Gastroesophageal sphincter (tissue), 4 donors: ENCODE measurements around the gene C10orf71. TPM values are rescaled to one million over a fixed set of nuclear protein-coding genes. Genes with fewer than 3 reads are reported as not detected.

Source experiments
- ATAC-seq: fragments of 150-250 bp; one replicate; pipeline ENCODE4 v1.9.1; 2016; ENCODE audit warnings: mild to moderate bottlenecking, moderate library complexity
- H3K27ac ChIP-seq, 4 donors: fragments of 200-600 bp; sonication (generic) in 3 of 4; 1 replicate in 3 of 4; 2 replicates in 1 of 4; pipeline ENCODE4 v1.5.1; 2016 to 2019
- H3K27me3 ChIP-seq: fragments of 200-600 bp; sonication (generic); one replicate; pipeline ENCODE4 v1.5.1; 2019
- H3K36me3 ChIP-seq, 2 donors: fragments of 200-600 bp; sonication (generic); one replicate each; pipeline ENCODE4 v1.5.1; 2019; ENCODE audit warnings: control low read depth in 1 of 2
- H3K4me1 ChIP-seq, 3 donors: fragments of 200-600 bp; sonication (generic); 1 replicate in 2 of 3; 2 replicates in 1 of 3; pipeline ENCODE4 v1.5.1; 2016 to 2019; ENCODE audit warnings: control low read depth in 2 of 3
- H3K4me3 ChIP-seq, 2 donors: fragments of 200-600 bp; sonication (generic); one replicate each; pipeline ENCODE4 v1.5.1; 2019; ENCODE audit warnings: mild to moderate bottlenecking in 1 of 2, moderate library complexity in 1 of 2
- H3K9me3 ChIP-seq, 3 donors: fragments of 200-600 bp; sonication (generic); one replicate each; pipeline ENCODE4 v1.5.1; 2017 to 2019; ENCODE audit warnings: control low read depth in 2 of 3
- CTCF ChIP-seq, 4 experiments: fragments of 200-600 bp in 2 of 4; fragments of 450-650 bp in 2 of 4; sonication (generic) in 1 of 4; IDR thresholded peaks; one replicate each; pipeline ENCODE4 v1.5.1; 2017 to 2019; ENCODE audit warnings: antibody characterized with exemption in 4 of 4, mild to moderate bottlenecking in 2 of 4, moderate library complexity in 2 of 4
- EP300 ChIP-seq: sonication (generic); formaldehyde crosslinking; IDR thresholded peaks from one replicate; pipeline ENCODE4 v1.6.1; 2017; ENCODE audit warnings: antibody characterized with exemption, mild to moderate bottlenecking
- POLR2A ChIP-seq, 2 donors: fragments of 450-650 bp; IDR thresholded peaks; one replicate each; pipeline ENCODE4 v1.6.1; 2017; ENCODE audit warnings: antibody characterized with exemption in 2 of 2, mild to moderate bottlenecking in 2 of 2, moderate library complexity in 1 of 2
- POLR2AphosphoS5 ChIP-seq: sonication (generic); formaldehyde crosslinking; IDR thresholded peaks from one replicate; pipeline ENCODE4 v1.6.1; 2017; ENCODE audit warnings: antibody characterized with exemption
- WGBS, 2 donors: methylation state at CpG; one replicate each; pipeline ENCODE4 v1.1.5; 2018; ENCODE audit warnings: low coverage in 1 of 2; 5-methylcytosine and 5-hydroxymethylcytosine counted together
- total RNA-seq, 4 donors: library from RNA; depleted of rRNA; stranded (reverse); fragments of >200 nt; gene quantifications; one replicate each; pipeline ENCODE4 v1.1.0, GENCODE V29; 2016

C10orf71 gene
- total RNA-seq, 4 donors from 2014 or later = 0.08 to 0.27 TPM; not detected in 2

DNA sequence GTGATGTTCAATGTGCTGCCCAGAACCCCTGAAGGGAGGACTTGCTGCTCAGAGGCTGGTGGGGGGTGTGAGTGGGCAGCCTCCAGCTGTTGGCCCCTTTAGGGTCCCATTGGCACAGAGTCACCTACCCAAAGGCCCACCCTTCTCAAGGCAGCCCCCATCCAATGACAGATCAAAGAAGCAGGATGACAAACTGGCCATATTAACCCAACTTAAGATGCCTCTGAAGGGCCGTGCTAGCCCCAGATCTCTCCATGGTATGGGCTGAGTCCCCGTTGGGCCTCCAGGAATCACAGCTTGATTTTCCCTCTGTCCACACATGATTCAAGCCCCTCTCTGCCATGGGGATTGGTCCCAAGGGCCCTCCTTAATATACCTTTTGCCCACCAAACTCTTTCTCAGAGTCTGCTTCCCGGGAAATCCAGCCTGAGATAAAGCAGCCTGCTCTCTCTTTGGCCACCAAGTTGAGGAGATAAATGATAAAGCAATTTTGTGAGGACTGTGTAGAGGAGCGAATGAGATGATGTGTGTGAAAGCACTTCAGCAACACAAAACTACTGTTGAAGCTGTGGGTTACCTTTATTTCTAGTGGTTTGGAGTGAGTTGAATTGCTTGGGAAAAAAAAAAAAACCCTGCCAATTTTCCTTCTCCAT is 38.2 kb upstream of the C10orf71 start:
- Histone ChIP-seq H3K27me3 (no peaks in the 10 kb centered on the region), H3K36me3 (no peaks in the 10 kb centered on the region), H3K27ac (no peak overlapping the region), H3K4me1 (no peaks in the 10 kb centered on the region), H3K9me3 (peaks cover 0 to 20% (median 0%) of the 10 kb centered on the region in 3 donors), H3K4me3 (no peak overlapping the region)
- 44 to 79% methylated on average over 2 of the region's 4 CpGs for WGBS, 2 donors
- no peak for TF ChIP-seq POLR2AphosphoS5
- no peak for TF ChIP-seq EP300
- TF ChIP-seq POLR2A (IDR thresholded peaks at IDR 0.05) = no peak
- no peak for TF ChIP-seq CTCF (IDR thresholded peaks at IDR 0.05)
- no peak for ATAC-seq

GRCh38 chr10:49263591-49263990 is 35.4 kb upstream of the C10orf71 start:
- Histone ChIP-seq H3K36me3 (no peaks in the 10 kb centered on the region), H3K4me3 (no peak overlapping the region), H3K27ac (no peak overlapping the region), H3K27me3 (no peaks in the 10 kb centered on the region), H3K9me3 (peaks cover 0 to 34% (median 0%) of the 10 kb centered on the region in 3 donors), H3K4me1 (no peaks in the 10 kb centered on the region)
- TF ChIP-seq POLR2AphosphoS5 (no peak), POLR2A (IDR thresholded peaks at IDR 0.05) (no peak), CTCF (IDR thresholded peaks at IDR 0.05) (no peak), EP300 (no peak)
- ATAC-seq = no peak
- WGBS, 2 donors = 73 to 89% methylated on average over 3 of the region's 3 CpGs

DNA sequence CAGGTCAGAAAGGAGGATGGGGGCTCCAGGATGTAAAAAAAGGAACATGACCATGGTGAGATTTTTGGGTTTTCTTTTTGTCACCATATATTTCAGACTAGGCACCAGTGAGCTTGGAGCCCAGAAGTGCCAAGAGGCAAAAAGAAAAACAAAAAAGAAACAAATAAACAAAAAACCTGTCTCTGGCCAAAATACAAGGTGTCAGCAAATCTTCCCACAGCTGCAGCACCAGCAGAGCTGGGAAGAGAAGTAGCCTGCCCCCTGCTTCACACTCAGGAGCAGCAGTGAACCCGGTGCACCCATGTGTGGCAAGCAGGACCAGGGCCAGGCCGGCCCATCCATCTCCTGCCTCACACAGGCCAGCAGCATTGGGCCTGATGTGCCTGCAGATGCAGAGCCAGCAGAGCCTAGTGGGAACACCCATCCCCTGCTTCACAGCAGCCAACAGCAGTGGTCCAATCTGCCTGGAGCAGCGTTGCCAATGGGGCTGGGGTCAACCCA is 34.7 kb upstream of the C10orf71 start:
- no peak overlapping the region for H3K4me3 ChIP-seq
- TF ChIP-seq POLR2A (IDR thresholded peaks at IDR 0.05) = no peak
- TF ChIP-seq EP300 = no peak
- TF ChIP-seq CTCF (IDR thresholded peaks at IDR 0.05) = no peak
- TF ChIP-seq POLR2AphosphoS5 = no peak
- ATAC-seq = no peak
- no peaks in the 10 kb centered on the region for H3K36me3 ChIP-seq
- H3K27ac ChIP-seq = no peak overlapping the region
- H3K4me1 ChIP-seq = no peaks in the 10 kb centered on the region
- no peaks in the 10 kb centered on the region for H3K27me3 ChIP-seq
- 95% methylated on average over 2 of the region's 3 CpGs; no CpG with 5 or more reads in 1 of the 2 donors for WGBS, 2 donors
- peaks cover 0 to 34% (median 0%) of the 10 kb centered on the region in 3 donors for H3K9me3 ChIP-seq

GRCh38 chr10:49265885-49266284 is 33.1 kb upstream of the C10orf71 start:
- H3K27ac ChIP-seq = no peak overlapping the region
- ATAC-seq = no peak
- no peaks in the 10 kb centered on the region for H3K4me1 ChIP-seq
- WGBS, 2 donors = 40 to 67% methylated on average over 1 of the region's 1 CpG
- H3K4me3 ChIP-seq = no peak overlapping the region
- H3K9me3 ChIP-seq = peaks cover 0 to 34% (median 0%) of the 10 kb centered on the region in 3 donors
- no peak for TF ChIP-seq POLR2A (IDR thresholded peaks at IDR 0.05)
- TF ChIP-seq POLR2AphosphoS5 = no peak
- no peak for TF ChIP-seq CTCF (IDR thresholded peaks at IDR 0.05)
- no peak for TF ChIP-seq EP300
- H3K36me3 ChIP-seq = no peaks in the 10 kb centered on the region
- H3K27me3 ChIP-seq = no peaks in the 10 kb centered on the region

DNA sequence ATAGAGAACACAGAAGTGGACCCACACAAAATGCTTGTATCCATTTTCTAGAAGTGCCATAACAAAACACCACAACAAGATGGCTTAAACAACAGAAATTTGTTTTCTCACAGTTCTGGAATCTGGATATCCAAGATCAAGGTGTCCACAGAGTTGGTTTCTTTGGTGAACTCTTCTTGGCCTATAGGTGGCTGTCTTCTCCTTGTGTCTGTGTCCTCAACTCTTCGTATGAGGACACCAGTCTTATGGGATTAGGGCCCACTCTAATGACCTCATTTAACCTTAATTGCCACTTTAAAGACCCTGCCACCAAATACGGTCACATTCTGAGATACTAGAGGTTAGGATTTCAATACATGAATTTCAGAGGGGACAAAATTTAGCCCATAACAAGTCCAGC is 30.8 kb upstream of the C10orf71 start:
- Histone ChIP-seq H3K4me1 (peaks cover 0 to 15% (median 11%) of the 10 kb centered on the region in 3 donors), H3K27ac (no peak overlapping the region), H3K27me3 (no peaks in the 10 kb centered on the region), H3K36me3 (no peaks in the 10 kb centered on the region), H3K4me3 (no peak overlapping the region), H3K9me3 (peaks cover 0 to 34% (median 0%) of the 10 kb centered on the region in 3 donors)
- 75% methylated on average over 2 of the region's 2 CpGs; no CpG with 5 or more reads in 1 of the 2 donors for WGBS, 2 donors
- no peak for ATAC-seq
- TF ChIP-seq EP300 (no peak), POLR2AphosphoS5 (no peak), CTCF (IDR thresholded peaks at IDR 0.05) (no peak), POLR2A (IDR thresholded peaks at IDR 0.05) (no peak)
